Neutrophil (primary cell): Measurements from ENCODE around the gene ZNF423.

Experiments
- H3K27ac ChIP-seq: fragments of 200-600 bp; sonication (generic); 2 replicates; pipeline ENCODE4 v1.5.1; 2016; ENCODE audit warnings: mild to moderate bottlenecking, moderate library complexity
- H3K27me3 ChIP-seq: fragments of 200-600 bp; sonication (generic); 2 replicates; pipeline ENCODE4 v1.6.0; 2016; ENCODE audit warnings: mild to moderate bottlenecking
- H3K36me3 ChIP-seq: fragments of 200-600 bp; sonication (generic); 2 replicates; pipeline ENCODE4 v1.5.1; 2017
- H3K4me1 ChIP-seq, 2 experiments: fragments of 200-600 bp in 1 of 2; sonication (generic) in 1 of 2; 1 replicate in 1 of 2; 2 replicates in 1 of 2; pipeline versions ENCODE4 v1.5.1 to v1.6.1; 2013 to 2016; ENCODE audit warnings: low read depth in 1 of 2, low read length in 1 of 2, mild to moderate bottlenecking in 1 of 2, moderate library complexity in 1 of 2; ENCODE audit not compliant: control insufficient read depth in 1 of 2, insufficient read depth in 1 of 2
- H3K4me3 ChIP-seq, 2 experiments: fragments of 200-600 bp in 1 of 2; sonication (generic) in 1 of 2; 1 replicate in 1 of 2; 2 replicates in 1 of 2; pipeline ENCODE4 v1.5.1; 2013 to 2016; ENCODE audit warnings: low read depth in 1 of 2, low read length in 1 of 2, mild to moderate bottlenecking in 1 of 2, moderate library complexity in 1 of 2
- H3K9me3 ChIP-seq: fragments of 200-600 bp; sonication (generic); 2 replicates; pipeline ENCODE4 v1.5.1; 2016
- TF ChIP-seq, protein P1 (sequence below): fragments of 200-600 bp; sonication (generic); IDR thresholded peaks from 2 replicates; pipeline ENCODE4 v1.5.1; 2016; ENCODE audit warnings: antibody characterized with exemption

The ZNF423 gene

DNA sequence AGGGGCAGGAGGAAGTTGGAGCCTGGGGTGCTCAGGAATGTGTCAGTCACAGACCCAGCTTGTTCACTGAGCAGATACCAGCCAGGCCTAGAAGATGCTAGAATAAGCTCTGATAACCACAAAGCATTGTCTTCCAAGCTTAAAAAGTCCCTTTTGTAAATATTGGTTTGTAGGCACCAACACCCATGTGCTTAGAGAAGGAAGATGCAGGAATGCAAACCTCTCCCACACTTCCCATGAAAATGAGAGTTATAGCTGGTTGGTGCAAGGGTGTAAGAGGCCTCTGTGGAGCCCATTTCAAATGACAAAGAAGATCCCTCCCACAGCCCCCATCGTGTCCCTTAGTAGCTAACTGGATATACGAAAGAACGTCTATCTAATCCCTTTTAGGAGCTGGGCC lies 272.0 kb downstream of the ZNF423 start:
- no peaks in the 10 kb centered on the region for H3K36me3 ChIP-seq
- H3K4me1 ChIP-seq = no peaks in the 10 kb centered on the region
- TF ChIP-seq, protein P1, sequence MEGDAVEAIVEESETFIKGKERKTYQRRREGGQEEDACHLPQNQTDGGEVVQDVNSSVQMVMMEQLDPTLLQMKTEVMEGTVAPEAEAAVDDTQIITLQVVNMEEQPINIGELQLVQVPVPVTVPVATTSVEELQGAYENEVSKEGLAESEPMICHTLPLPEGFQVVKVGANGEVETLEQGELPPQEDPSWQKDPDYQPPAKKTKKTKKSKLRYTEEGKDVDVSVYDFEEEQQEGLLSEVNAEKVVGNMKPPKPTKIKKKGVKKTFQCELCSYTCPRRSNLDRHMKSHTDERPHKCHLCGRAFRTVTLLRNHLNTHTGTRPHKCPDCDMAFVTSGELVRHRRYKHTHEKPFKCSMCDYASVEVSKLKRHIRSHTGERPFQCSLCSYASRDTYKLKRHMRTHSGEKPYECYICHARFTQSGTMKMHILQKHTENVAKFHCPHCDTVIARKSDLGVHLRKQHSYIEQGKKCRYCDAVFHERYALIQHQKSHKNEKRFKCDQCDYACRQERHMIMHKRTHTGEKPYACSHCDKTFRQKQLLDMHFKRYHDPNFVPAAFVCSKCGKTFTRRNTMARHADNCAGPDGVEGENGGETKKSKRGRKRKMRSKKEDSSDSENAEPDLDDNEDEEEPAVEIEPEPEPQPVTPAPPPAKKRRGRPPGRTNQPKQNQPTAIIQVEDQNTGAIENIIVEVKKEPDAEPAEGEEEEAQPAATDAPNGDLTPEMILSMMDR = no peak

DNA sequence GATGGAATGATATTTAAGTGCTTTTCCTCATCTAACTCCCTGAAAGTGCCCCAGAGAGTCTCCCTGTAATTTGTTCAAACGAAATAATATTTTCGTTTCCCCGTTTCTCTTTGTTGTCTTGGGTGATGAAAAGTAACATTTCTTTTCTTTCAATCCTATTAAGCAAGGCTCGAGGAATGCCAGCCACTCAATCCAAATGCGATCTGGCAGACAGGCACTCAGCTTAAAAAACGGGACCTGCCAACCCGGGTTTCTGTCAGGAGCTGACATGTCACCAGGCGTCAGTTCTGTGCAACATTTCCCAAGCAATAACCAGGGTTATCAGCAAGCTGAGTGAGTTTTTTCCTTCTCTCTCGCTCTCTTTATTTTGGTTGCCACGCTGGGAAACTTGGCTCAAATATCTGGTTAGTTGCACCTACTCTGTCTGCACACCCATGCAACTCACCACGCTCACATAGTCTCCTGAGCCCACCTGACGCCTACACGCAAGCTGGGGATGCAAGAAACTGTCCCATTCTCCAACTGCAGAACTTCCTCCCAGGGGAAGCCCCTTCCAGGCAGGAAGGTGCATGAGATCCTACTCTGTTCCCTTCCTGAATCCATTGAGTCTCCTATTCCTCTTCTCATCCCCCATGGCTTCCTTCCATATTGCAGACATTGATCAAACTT lies 274.1 kb downstream of the ZNF423 start:
- Histone ChIP-seq H3K27me3 (no peaks in the 10 kb centered on the region), H3K4me1 (no peaks in the 10 kb centered on the region), H3K36me3 (no peaks in the 10 kb centered on the region), H3K27ac (no peak overlapping the region), H3K9me3 (no peaks in the 10 kb centered on the region), H3K4me3 (no peak overlapping the region)
- TF ChIP-seq, protein P1 = no peak

More for the DNA sequence above, 272.0 kb downstream of the ZNF423 start:
- Histone ChIP-seq H3K9me3 (no peaks in the 10 kb centered on the region), H3K4me3 (no peak overlapping the region), H3K27ac (no peak overlapping the region), H3K27me3 (no peaks in the 10 kb centered on the region)

DNA sequence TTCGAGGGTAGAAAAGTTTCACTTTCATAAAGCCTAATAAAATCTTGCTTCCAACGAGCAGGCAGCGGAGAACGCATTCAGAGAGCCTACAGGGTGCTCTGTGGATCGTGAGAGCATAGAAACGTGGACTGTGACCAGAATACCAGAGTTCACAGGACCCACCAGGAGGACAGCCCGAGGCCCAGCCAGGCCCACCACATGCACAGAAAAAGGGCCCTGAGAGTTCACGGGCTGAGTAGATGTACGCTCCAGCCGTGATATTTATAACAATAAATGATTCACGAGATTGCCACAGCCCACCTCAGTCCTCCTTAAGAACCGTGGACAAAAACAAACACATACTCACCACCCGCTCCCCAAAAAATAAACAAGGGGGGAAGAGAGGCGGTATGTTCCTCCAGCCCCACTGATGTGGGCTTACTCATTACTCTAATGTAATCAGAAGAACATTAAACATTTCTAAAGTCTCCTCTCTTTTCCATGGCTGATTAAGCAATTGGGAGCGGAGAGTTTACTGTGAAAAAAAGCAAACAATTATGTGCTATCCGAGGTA lies 275.1 kb downstream of the ZNF423 start:
- Histone ChIP-seq H3K27ac (no peak overlapping the region), H3K36me3 (no peaks in the 10 kb centered on the region), H3K4me3 (no peak overlapping the region), H3K9me3 (no peaks in the 10 kb centered on the region), H3K27me3 (no peaks in the 10 kb centered on the region), H3K4me1 (no peaks in the 10 kb centered on the region)
- TF ChIP-seq, protein P1 = no peak

DNA sequence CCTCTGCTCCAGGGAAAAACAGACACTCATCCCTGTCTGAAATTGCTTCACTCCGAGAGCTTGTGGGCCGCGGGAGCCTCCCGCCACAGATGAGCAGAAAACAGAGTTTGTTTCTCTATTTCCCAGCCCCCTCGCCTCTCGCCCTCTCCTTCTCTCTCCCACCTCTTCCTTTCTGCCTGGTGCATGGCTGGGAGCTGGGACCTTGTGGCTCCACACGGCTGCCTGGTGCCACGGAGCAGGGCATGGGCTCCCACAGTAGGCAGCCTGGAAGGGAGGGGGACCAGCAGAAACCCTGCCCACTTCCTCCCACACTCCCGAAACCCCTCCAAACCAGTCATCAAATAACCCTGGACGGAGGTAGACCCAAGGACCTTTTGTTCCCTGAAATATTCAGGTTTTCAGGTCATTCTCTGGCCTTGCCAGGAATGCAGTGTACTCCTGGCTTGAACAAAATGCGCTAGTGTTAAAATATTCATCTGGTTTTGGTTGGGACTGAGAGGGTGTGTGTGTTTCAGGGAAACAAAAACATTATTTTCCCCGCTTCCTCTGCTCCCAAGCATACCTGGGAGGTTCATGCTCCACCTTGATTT lies 277.4 kb downstream of the ZNF423 start:
- Histone ChIP-seq H3K4me1 (no peaks in the 10 kb centered on the region), H3K9me3 (no peaks in the 10 kb centered on the region), H3K36me3 (no peaks in the 10 kb centered on the region), H3K27ac (no peak overlapping the region), H3K4me3 (no peak overlapping the region), H3K27me3 (no peaks in the 10 kb centered on the region)
- TF ChIP-seq, protein P1 = no peak

DNA sequence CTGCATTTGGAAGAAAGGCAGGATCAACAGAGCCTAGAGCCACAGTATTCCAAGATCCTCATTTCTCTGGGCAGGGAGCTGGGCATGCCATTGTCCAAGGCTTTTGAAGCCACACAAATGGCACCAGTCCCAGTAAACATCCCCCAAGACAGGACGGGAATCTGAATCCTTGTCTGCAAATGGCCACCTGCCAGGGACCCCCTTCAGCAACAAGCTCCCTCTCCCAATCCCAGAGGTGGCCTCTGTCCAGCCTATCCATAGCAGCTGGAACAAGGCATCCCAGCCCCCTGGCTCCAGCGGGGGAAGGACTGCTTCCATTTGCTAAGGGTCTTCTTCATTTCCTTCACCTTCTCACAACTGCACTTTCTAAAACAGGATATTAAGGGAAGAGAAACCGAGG lies 277.9 kb downstream of the ZNF423 start:
- Histone ChIP-seq H3K4me1 (no peaks in the 10 kb centered on the region), H3K27ac (no peak overlapping the region), H3K9me3 (no peaks in the 10 kb centered on the region), H3K4me3 (no peak overlapping the region), H3K36me3 (no peaks in the 10 kb centered on the region), H3K27me3 (no peaks in the 10 kb centered on the region)
- TF ChIP-seq, protein P1 = no peak
